GM12878 (cell line): ENCODE results near the gene TOPORS. TPM values are rescaled to one million over a fixed set of nuclear protein-coding genes. Genes with fewer than 3 reads are reported as not detected.

Source experiments
- ATAC-seq: fragments of 200-7000 bp; cut with Tn5 transposase; 3 replicates; pipeline ENCODE4 v1.9.1; 2020; ENCODE audit warnings: mild to moderate bottlenecking, moderate library complexity
- BruUV-seq: library from RNA; stranded (reverse); fragments of 400-500 nt; replicated peaks from 2 replicates; lab custom pipeline; 2021; lab: Mats Ljungman, UMichigan
- CTCF ChIA-PET: fragments of 300-600 bp; sonication (Branson Sonifier 250); formaldehyde crosslinking; extraction: SDS; loops from one replicate; lab custom pipeline; 2021; ENCODE audit warnings: inconsistent platforms; lab: Yijun Ruan, JAX
- POLR2A ChIA-PET: fragments of 350-600 bp; formaldehyde crosslinking; extraction: SDS; loops from one replicate; lab custom pipeline; 2021; ENCODE audit warnings: inconsistent platforms; lab: Charles Lee
- RAD21 ChIA-PET: fragments of 300-600 bp; sonication (Branson Sonifier 250); formaldehyde crosslinking; loops from one replicate; lab custom pipeline; 2023; ENCODE audit warnings: antibody characterized with exemption; ENCODE audit not compliant: unreplicated experiment; lab: Charles Lee
- SMC1A ChIA-PET: fragments of 300-600 bp; sonication (Branson Sonifier 250); formaldehyde crosslinking; loops from one replicate; lab custom pipeline; 2023; ENCODE audit not compliant: unreplicated experiment, uncharacterized antibody; lab: Charles Lee
- DNase-seq: peaks from one replicate; pipeline ENCODE4 v3.0.0-alpha.2; 2011; ENCODE audit warnings: low read depth, low spot score
- FAIRE-seq: peaks from 3 replicates; lab custom pipeline; 2011; peaks lifted over from hg19 to GRCh38; lab: Jason Lieb, UNC
- H2AFZ ChIP-seq: 2 replicates; pipeline ENCODE4 v1.6.0; 2011; ENCODE audit warnings: low read depth, low read length, control low read depth; ENCODE audit not compliant: control insufficient read depth
- H3K27ac ChIP-seq: 2 replicates; pipeline ENCODE4 v1.5.1; 2011; ENCODE audit warnings: control low read depth; ENCODE audit not compliant: control insufficient read depth, insufficient read depth
- H3K27me3 ChIP-seq, 2 experiments: replicated peaks in 1 of 2; 2 replicates each; pipeline versions ENCODE4 v1.6.0 to v1.6.1; 2011; ENCODE audit warnings: low read length in 1 of 2; ENCODE audit not compliant: control insufficient read depth in 2 of 2, insufficient read depth in 2 of 2
- H3K36me3 ChIP-seq, 2 experiments: 2 replicates each; pipeline ENCODE4 v1.5.1; 2011; ENCODE audit warnings: low read length in 1 of 2; ENCODE audit not compliant: control insufficient read depth in 2 of 2, insufficient read depth in 2 of 2
- H3K4me1 ChIP-seq: 2 replicates; pipeline ENCODE4 v1.6.1; 2011; ENCODE audit warnings: mild to moderate bottlenecking, low read length, moderate library complexity, mixed read lengths; ENCODE audit not compliant: control insufficient read depth, insufficient read depth
- H3K4me2 ChIP-seq: 2 replicates; pipeline ENCODE4 v1.6.0; 2011; ENCODE audit warnings: control low read depth; ENCODE audit not compliant: control insufficient read depth, insufficient read depth
- H3K4me3 ChIP-seq: fragments of 200-600 bp; sonication (generic); 2 replicates; pipeline ENCODE4 v1.5.1; 2016
- H3K79me2 ChIP-seq: 2 replicates; pipeline ENCODE4 v1.6.0; 2011; ENCODE audit warnings: low read length; ENCODE audit not compliant: control insufficient read depth, insufficient read depth
- H3K9ac ChIP-seq: 2 replicates; pipeline ENCODE4 v1.8.0; 2011; ENCODE audit warnings: low read length, control low read depth, mixed read lengths; ENCODE audit not compliant: control insufficient read depth, insufficient read depth
- H3K9me3 ChIP-seq: replicated peaks from 3 replicates; pipeline ENCODE4 v1.5.1; 2011; ENCODE audit warnings: mild to moderate bottlenecking, low read length; ENCODE audit not compliant: control insufficient read depth, insufficient read depth
- H4K20me1 ChIP-seq: 2 replicates; pipeline ENCODE4 v1.6.0; 2011; ENCODE audit not compliant: control insufficient read depth, insufficient read depth
- ATF2 ChIP-seq: IDR thresholded peaks from 2 replicates; pipeline ENCODE4 v1.6.1; 2012; ENCODE audit warnings: low read length, inconsistent platforms
- BCLAF1 ChIP-seq: fragments of 450-650 bp; IDR thresholded peaks from 2 replicates; pipeline ENCODE4 v1.6.1; 2017; ENCODE audit warnings: antibody characterized with exemption, mild to moderate bottlenecking, moderate library complexity
- FOXK2 ChIP-seq: fragments of 450-650 bp; IDR thresholded peaks from 2 replicates; pipeline ENCODE4 v1.6.1; 2017; ENCODE audit warnings: mild to moderate bottlenecking, moderate library complexity
- FOXM1 ChIP-seq: IDR thresholded peaks from 2 replicates; pipeline ENCODE4 v1.6.1; 2012; ENCODE audit warnings: low read depth, mild to moderate bottlenecking, inconsistent platforms, low read length, moderate library complexity
- IKZF2 ChIP-seq, 2 experiments: fragments of 450-650 bp; IDR thresholded peaks; 2 replicates each; pipeline ENCODE4 v1.6.1; 2017; ENCODE audit warnings: mild to moderate bottlenecking in 2 of 2, moderate library complexity in 2 of 2
- PAX5 ChIP-seq: IDR thresholded peaks from 2 replicates; pipeline ENCODE4 v1.6.1; 2011; ENCODE audit warnings: low read depth, low read length, borderline replicate concordance
- SIX5 ChIP-seq: IDR thresholded peaks from 2 replicates; pipeline ENCODE4 v1.6.1; 2011; ENCODE audit warnings: mild to moderate bottlenecking, low read depth, low read length, moderate library complexity; ENCODE audit not compliant: severe bottlenecking
- SREBF2 ChIP-seq: IDR thresholded peaks from 2 replicates; pipeline ENCODE4 v1.6.1; 2012; ENCODE audit warnings: mild to moderate bottlenecking, low read length
- WGBS: methylation state at CpG from one replicate; pipeline ENCODE4 v1.1.6; 2016; ENCODE audit warnings: low lambda C conversion rate; ENCODE audit not compliant: insufficient replicate concordance, insufficient coverage; ENCODE audit errors: missing lambda C conversion rate; 5-methylcytosine and 5-hydroxymethylcytosine counted together
- in situ Hi-C: fragments of 300-500 bp; cut with MboI; formaldehyde crosslinking; loops from 9 replicates; pipeline ENCODE4 v1.14.3; 2018; ENCODE audit warnings: mixed read lengths
- intact Hi-C: fragments of 100-400 bp; cut with micrococcal nuclease; formaldehyde crosslinking; loops from one replicate; pipeline ENCODE4 v1.14.2; 2022; ENCODE audit not compliant: unreplicated experiment
- polyA plus RNA-seq, 11 experiments: library from polyadenylated mRNA; depleted of rRNA in 4 of 11; unstranded in 6 of 11; stranded (reverse) in 5 of 11; fragments of >200 nt; fragmentation: Nextera tagmentation in 4 of 11; fragmentation: Illumina TruSeq in 1 of 11; extraction: Ambion mirVana in 4 of 11; extraction: Trizol in 1 of 11; gene quantifications; 1 replicate in 1 of 11; 2 replicates in 10 of 11; pipeline versions ENCODE4 v1.2.1 to v1.2.3, GENCODE V29; 2011 to 2016; ENCODE audit warnings: inconsistent platforms in 2 of 11, missing spikeins in 2 of 11, low read depth in 1 of 11
- total RNA-seq, 4 experiments: library from RNA; depleted of rRNA in 3 of 4; stranded (reverse); fragments of >200 nt in 3 of 4; fragmentation: Illumina TruSeq in 1 of 4; extraction: Trizol in 1 of 4; gene quantifications; 2 replicates each; pipeline versions ENCODE4 v1.2.1 to v1.2.3, GENCODE V29; 2013 to 2021
- TF ChIP-seq, protein P1 (sequence below): fragments of 150-350 bp; IDR thresholded peaks from 2 replicates; pipeline ENCODE4 v1.6.1; 2014; ENCODE audit warnings: mild to moderate bottlenecking, low read depth, low read length

TOPORS gene
- total and polyA plus RNA-seq, 10 of the 15 experiments (the other 5 are each of a cell fraction or from before 2014, with no cell fraction given), result 6.0 to 27.8 (median 14.3) TPM

- no peak overlapping the region for H3K4me3 ChIP-seq
- no peaks in the 10 kb centered on the region for H4K20me1 ChIP-seq
- POLR2A ChIA-PET, result no interaction called here
- no peaks in the 10 kb centered on the region; the same call in 1 of the 2 replicates for H3K79me2 ChIP-seq
- H3K4me2 ChIP-seq, result no peak overlapping the region
- CTCF ChIA-PET, result no interaction called here
- TF ChIP-seq FOXM1 (no peak), SREBF2 (no peak), PAX5 (no peak), SIX5 (no peak), IKZF2 (IDR thresholded peaks at IDR 0.05) (no peak)
- FAIRE-seq, result no peak
- in situ Hi-C loops, result no loop called here
- no peaks in the 10 kb centered on the region for H3K27me3 ChIP-seq
- RAD21 ChIA-PET, result no interaction called here
- no peak overlapping the region for H3K27ac ChIP-seq
- H3K9me3 ChIP-seq, result peaks cover 4% of the 10 kb centered on the region; the same call in 2 of the 3 replicates
- H3K36me3 ChIP-seq, result no peaks in the 10 kb centered on the region
- no peaks in the 10 kb centered on the region for H3K4me1 ChIP-seq
- H2AFZ ChIP-seq, result no peak overlapping the region
- intact Hi-C loops, result no loop called here
- no peak overlapping the region for H3K9ac ChIP-seq
- ATAC-seq, result no peak
- SMC1A ChIA-PET, result interaction anchor here (1.5 kb wide), 1 partner anchor 12 kb away, joined by 4 read pairs; no protein-coding TSS in a partner anchor
- DNase-seq, result no peak
- no TSS peak for BruUV-seq
Measured at GRCh38 chr9:32516241-32516640, 36.1 kb downstream of the TOPORS start.

DNA sequence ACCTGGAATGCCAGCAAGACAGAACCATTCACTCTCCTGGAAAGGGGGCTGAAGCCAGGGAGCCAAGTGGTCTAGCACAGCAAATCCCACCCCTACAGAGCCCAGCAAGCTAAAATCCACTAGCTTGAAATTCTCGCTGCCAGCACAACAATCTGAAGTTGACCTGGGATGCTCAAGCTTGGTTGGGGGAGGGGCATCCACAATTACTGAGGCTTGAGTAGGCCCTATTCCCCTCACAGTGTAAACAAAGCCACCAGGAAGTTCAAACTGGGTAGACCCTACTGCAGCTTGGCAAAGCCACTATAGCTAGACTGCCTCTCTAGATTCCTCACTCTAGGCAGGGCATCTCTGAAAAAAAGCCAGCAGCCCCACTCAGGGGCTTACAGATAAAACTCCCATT is 43.7 kb downstream of the TOPORS start:
- Histone ChIP-seq H3K4me1 (no peaks in the 10 kb centered on the region), H3K4me2 (no peak overlapping the region), H3K36me3 (no peaks in the 10 kb centered on the region; a peak in 1 of 4 replicates), H4K20me1 (no peaks in the 10 kb centered on the region), H2AFZ (no peak overlapping the region), H3K79me2 (no peaks in the 10 kb centered on the region; the same call in 1 of the 2 replicates), H3K27ac (no peak overlapping the region), H3K9ac (no peak overlapping the region), H3K4me3 (no peak overlapping the region), H3K27me3 (no peaks in the 10 kb centered on the region), H3K9me3 (no peaks in the 10 kb centered on the region)
- FAIRE-seq, result no peak
- in situ Hi-C loops, result no loop called here
- no peak for ATAC-seq
- ChIA-PET RAD21 (interaction anchor here (1.2 kb wide), 1 partner anchor 71 kb away, joined by 3 read pairs; no protein-coding TSS in a partner anchor), SMC1A (interaction anchor here (1.0 kb wide), 1 partner anchor 38 kb away, joined by 3 read pairs; no protein-coding TSS in a partner anchor), CTCF (interaction anchor here (1.5 to 1.6 kb wide), 2 partner anchors 18 to 129 kb away, joined by 5 to 12 read pairs; partner anchors contain the start of gene RIGI), POLR2A (interaction anchor here (1.1 kb wide), 1 partner anchor 21 kb away, joined by 3 read pairs; no protein-coding TSS in a partner anchor)
- DNase-seq, result no peak
- no TSS peak for BruUV-seq
- intact Hi-C loops, result no loop called here
- WGBS, result 100% methylated on average over 1 of the region's 1 CpG
- TF ChIP-seq BCLAF1 (no peak), ATF2 (no peak), FOXK2 (no peak), FOXM1 (no peak)
- TF ChIP-seq, protein P1, sequence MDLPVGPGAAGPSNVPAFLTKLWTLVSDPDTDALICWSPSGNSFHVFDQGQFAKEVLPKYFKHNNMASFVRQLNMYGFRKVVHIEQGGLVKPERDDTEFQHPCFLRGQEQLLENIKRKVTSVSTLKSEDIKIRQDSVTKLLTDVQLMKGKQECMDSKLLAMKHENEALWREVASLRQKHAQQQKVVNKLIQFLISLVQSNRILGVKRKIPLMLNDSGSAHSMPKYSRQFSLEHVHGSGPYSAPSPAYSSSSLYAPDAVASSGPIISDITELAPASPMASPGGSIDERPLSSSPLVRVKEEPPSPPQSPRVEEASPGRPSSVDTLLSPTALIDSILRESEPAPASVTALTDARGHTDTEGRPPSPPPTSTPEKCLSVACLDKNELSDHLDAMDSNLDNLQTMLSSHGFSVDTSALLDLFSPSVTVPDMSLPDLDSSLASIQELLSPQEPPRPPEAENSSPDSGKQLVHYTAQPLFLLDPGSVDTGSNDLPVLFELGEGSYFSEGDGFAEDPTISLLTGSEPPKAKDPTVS, result no peak
